GM11168 (cell line): ENCODE results near the gene GPR152.

Experiments
- in situ Hi-C: fragments of 300-500 bp; cut with MboI; formaldehyde crosslinking; loops from one replicate; pipeline ENCODE4 v1.12.0; 2022; ENCODE audit warnings: low sequenced_read_pairs; ENCODE audit not compliant: unreplicated experiment

GPR152 gene

DNA sequence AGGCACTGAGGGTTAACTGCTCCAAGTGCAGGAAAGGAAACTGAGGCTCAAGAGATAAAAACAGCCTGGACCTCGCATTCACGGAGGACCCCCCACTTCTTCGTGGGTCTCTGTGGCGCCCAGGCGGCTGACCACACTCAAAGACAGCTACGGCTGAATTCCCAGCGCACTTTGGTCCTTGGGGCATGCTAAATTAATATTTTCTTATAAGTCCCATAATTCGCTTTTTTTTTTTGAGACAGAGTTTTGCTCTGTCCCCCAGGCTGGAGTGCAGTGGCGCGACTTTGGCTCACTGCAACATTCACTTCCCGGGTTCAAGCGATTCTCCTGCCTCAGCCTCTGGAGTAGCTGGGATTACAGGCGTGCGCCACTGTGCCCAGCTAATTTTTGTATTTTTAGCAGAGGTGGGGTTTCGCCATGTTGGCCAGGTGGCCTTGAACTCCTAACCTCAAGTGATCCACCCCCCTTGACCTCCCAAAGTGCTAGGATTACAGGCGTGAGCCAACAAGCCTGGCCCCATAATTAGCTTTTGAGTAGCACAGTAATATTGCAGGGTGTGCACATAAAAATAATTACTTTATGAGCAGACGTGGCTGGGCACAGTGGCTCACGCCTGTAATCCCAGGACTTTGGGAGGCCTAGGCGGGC lies 50.2 kb downstream of the GPR152 start:
- in situ Hi-C loops = loop anchor here (10.0 kb wide), 1 partner anchor 102 kb away; the partner anchor contains the start of genes CDK2AP2 and PITPNM1

DNA sequence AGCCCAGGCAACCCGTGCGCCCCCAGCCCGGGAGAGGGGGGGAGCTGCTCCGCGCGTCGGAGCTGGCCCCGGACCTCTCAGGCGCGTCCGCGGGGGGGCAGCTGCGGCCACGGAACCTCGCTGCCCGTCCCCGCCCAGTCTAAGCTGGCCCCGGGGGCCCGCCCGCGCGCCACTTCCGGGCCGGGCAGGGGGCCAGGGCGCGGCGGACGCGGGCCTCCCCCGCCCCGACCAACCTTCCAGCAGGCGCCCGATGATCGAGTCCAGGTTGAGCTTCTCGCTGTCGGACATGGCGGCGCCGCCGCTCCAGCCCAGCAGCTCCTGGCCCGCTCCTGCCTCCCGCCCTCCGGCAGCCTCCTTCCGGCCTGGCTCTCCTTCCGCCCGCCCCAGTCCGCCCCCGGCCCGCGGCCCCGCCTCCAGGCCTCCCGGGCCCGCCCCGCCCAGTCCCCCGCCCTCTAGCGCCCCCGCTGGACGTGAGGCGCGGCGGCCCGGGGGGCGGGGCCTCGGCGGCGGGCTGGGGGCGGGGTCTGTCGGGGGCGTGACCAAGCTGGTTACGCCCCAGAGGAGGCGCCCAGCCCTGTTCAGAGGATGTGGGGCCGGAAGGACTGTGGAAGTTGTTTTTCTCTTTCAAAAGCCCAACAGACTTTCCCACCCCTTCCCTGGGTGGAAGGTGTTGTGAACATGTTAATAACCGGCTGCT lies 50.9 kb downstream of the GPR152 start, which contains the start of gene PPP1CA:
Gene PPP1CA, minus strand, starts transcription at position 364 of the 697 bp plus-strand sequence. Its CDS starts 76 bp downstream, at position 288.
- in situ Hi-C loops = loop anchor here (10.0 kb wide), 1 partner anchor 103 kb away; the partner anchor contains the start of genes CDK2AP2 and PITPNM1
